ENCODE results near the gene AKNAD1.

DNA sequence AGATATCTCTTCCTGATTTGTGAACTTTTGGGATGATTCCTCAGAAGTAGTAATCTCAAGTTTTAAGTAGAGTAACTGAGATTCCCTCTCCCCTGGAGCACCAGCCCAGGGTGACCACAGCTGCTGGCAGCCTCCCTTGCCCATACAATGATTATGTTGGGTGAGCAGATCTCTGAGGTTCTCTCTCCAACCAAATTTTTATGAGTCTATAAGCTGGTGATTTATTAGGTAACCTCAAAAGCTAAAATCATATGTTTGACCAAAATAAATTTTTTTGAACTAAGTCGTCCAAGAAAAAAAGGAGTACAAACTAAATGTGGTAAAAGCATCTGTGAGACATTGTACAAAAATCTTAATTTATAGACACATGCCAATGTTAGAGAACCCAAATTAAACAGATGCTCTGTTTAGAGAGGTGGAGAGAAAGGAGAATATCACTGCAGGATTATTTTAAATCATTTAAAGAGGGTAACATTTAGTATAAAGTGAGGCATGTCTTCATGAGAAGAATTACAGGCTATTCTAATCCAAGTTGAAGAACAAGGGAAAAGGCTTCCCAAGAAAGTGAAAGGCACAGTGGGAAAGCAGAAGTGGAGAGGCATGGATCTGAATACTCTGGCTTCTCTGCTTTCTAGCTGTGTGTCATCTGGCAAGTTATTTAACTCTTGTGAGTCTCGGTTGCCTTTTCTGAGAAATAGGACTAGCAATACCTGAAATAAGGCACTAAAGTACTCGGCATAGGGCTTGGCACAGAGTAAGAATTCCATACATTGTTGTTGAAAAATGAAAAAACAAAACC, 2.5 kb downstream of the AKNAD1 start:
- TF ChIP-seq, protein P1, sequence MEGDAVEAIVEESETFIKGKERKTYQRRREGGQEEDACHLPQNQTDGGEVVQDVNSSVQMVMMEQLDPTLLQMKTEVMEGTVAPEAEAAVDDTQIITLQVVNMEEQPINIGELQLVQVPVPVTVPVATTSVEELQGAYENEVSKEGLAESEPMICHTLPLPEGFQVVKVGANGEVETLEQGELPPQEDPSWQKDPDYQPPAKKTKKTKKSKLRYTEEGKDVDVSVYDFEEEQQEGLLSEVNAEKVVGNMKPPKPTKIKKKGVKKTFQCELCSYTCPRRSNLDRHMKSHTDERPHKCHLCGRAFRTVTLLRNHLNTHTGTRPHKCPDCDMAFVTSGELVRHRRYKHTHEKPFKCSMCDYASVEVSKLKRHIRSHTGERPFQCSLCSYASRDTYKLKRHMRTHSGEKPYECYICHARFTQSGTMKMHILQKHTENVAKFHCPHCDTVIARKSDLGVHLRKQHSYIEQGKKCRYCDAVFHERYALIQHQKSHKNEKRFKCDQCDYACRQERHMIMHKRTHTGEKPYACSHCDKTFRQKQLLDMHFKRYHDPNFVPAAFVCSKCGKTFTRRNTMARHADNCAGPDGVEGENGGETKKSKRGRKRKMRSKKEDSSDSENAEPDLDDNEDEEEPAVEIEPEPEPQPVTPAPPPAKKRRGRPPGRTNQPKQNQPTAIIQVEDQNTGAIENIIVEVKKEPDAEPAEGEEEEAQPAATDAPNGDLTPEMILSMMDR (conservative IDR thresholded peaks at IDR 0.05; ENCODE audit: low read length), result no peak
- no peak for TF ChIP-seq EZH2phosphoT487 (IDR thresholded peaks at IDR 0.05; ENCODE audit: borderline replicate concordance, low read depth, low read length)
